ENCODE measurements around the gene MUC6. TPM values are rescaled to one million over a fixed set of nuclear protein-coding genes. Genes with fewer than 3 reads are reported as not detected.

The MUC6 gene
- total RNA-seq, 1 donor from 2014 or later, result not detected

DNA sequence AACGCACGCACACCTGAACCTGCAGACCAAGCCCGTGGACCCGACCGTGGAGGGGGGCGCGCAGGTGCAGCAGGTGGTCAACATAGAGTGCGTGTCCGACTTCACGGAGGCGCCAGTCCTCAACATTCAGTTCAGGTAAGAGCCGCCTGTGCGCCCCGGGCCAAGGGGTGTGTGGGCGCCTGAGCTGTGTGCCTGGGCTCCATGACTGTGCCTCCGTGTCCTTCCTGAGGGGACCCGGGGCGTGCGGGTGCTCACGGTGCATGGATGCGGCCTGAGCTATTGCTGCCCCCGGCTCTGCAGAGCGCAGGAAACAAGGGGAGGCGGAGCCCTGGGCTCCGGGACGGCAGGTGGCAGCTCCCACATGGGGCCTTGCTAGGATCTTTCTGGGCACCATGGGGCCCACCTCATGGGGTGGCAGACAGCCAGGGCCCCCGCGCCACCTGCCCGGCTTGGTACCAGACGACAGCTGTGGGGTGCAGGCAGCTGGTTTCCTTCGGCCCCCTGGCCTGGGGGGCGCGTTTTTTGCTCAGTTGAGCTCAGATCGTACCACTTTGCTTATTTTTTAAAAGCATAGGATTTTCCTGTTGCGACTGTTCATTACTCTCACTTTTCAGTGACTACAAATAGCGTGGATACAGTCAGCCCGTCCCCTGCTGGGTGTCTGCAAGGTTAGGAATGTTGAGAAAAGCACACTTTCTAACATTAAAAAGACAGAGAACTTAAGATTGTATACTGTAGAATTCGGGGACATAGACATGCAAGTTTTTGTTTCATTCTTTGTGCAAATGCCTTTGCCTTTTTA lies 28.3 kb downstream of the MUC6 start:
- DNase-seq (ENCODE audit: low spot score), result no peak
- no peaks in the 10 kb centered on the region for H3K9me3 Mint-ChIP-seq (ENCODE audit: low read depth)
- no peak for TF ChIP-seq CTCF (IDR thresholded peaks at IDR 0.05)
- no peaks in the 10 kb centered on the region for H3K4me1 Mint-ChIP-seq (ENCODE audit: low read depth)
- H3K27ac Mint-ChIP-seq (ENCODE audit: unreplicated experiment), result no peak overlapping the region
- no peak overlapping the region for H3K4me3 Mint-ChIP-seq (ENCODE audit: unreplicated experiment)
- no peaks in the 10 kb centered on the region for H3K27me3 Mint-ChIP-seq (ENCODE audit: low read depth)
- peaks cover 23% of the 10 kb centered on the region for H3K36me3 Mint-ChIP-seq (ENCODE audit: low read depth)

DNA sequence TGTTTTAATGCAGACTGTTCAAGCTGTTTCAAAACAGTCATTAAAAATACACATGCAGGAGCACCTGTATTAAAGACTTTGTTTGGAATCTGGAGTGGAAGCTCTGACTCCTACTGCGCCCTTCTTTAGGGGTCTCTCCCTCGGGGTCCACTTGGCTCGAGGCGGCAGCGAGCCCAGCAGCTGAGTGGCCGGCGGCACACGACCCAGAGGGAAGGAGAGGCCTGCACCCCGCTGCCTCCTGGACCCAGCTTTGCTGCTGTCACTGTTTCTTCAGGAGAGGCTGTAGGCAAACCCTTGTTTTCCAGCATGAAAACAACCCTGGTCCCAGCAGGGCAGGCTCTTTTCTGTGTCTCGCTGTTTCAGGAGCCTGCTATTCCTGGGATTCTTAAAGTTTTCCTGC lies 29.2 kb downstream of the MUC6 start:
- Mint-ChIP-seq H3K9me3 (ENCODE audit: low read depth) (no peaks in the 10 kb centered on the region), H3K4me1 (ENCODE audit: low read depth) (no peaks in the 10 kb centered on the region), H3K27me3 (ENCODE audit: low read depth) (no peaks in the 10 kb centered on the region), H3K4me3 (ENCODE audit: unreplicated experiment) (no peak overlapping the region), H3K27ac (ENCODE audit: unreplicated experiment) (no peak overlapping the region), H3K36me3 (ENCODE audit: low read depth) (peaks cover 25% of the 10 kb centered on the region)
- no peak for DNase-seq (ENCODE audit: low spot score)
- no peak for TF ChIP-seq CTCF (IDR thresholded peaks at IDR 0.05)

GRCh38 chr11:1006762-1007161 lies 29.8 kb downstream of the MUC6 start:
- H3K4me1 Mint-ChIP-seq (ENCODE audit: low read depth), result no peaks in the 10 kb centered on the region
- TF ChIP-seq CTCF (IDR thresholded peaks at IDR 0.05), result no peak
- DNase-seq (ENCODE audit: low spot score), result no peak
- no peak overlapping the region for H3K27ac Mint-ChIP-seq (ENCODE audit: unreplicated experiment)
- H3K27me3 Mint-ChIP-seq (ENCODE audit: low read depth), result no peaks in the 10 kb centered on the region
- no peaks in the 10 kb centered on the region for H3K9me3 Mint-ChIP-seq (ENCODE audit: low read depth)
- no peak overlapping the region for H3K4me3 Mint-ChIP-seq (ENCODE audit: unreplicated experiment)
- H3K36me3 Mint-ChIP-seq (ENCODE audit: low read depth), result peaks cover 26% of the 10 kb centered on the region

GRCh38 chr11:1005928-1006327 lies 30.6 kb downstream of the MUC6 start:
- Mint-ChIP-seq H3K4me3 (ENCODE audit: unreplicated experiment) (no peak overlapping the region), H3K4me1 (ENCODE audit: low read depth) (peaks cover 1% of the 10 kb centered on the region), H3K27ac (ENCODE audit: unreplicated experiment) (no peak overlapping the region), H3K27me3 (ENCODE audit: low read depth) (no peaks in the 10 kb centered on the region), H3K9me3 (ENCODE audit: low read depth) (no peaks in the 10 kb centered on the region), H3K36me3 (ENCODE audit: low read depth) (peaks cover 31% of the 10 kb centered on the region)
- DNase-seq (ENCODE audit: low spot score), result no peak
- TF ChIP-seq CTCF (IDR thresholded peaks at IDR 0.05), result no peak

DNA sequence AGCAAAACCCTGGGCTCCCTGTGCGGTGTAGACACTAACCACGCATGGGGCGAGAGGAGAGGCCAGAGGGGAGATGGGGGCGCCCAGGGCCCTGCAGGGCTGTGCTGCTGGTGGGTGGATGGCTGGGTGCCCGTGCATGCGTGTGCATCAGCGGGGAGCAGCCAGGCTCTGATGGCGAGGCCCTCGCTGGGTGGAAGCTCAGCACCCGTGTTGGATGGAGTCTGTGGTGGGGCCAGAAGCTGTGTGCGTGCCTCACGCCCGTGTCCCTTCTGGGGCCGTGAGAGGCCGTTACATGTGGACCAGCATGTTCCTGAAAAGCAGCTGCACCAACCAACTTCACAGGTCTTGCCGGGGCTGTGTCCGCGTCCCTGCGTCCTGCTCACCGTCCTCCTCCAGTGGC lies 33.4 kb downstream of the MUC6 start:
- Mint-ChIP-seq H3K9me3 (ENCODE audit: low read depth) (no peaks in the 10 kb centered on the region), H3K4me3 (ENCODE audit: unreplicated experiment) (no peak overlapping the region), H3K36me3 (ENCODE audit: low read depth) (peaks cover 22% of the 10 kb centered on the region), H3K27me3 (ENCODE audit: low read depth) (no peaks in the 10 kb centered on the region), H3K4me1 (ENCODE audit: low read depth) (peaks cover 3% of the 10 kb centered on the region), H3K27ac (ENCODE audit: unreplicated experiment) (no peak overlapping the region)
- no peak for DNase-seq (ENCODE audit: low spot score)
- no peak for TF ChIP-seq CTCF (IDR thresholded peaks at IDR 0.05)

All from chondrocyte (in vitro differentiated cells).